Measurements from ENCODE around the gene CITED2.

Gene CITED2

GRCh38 chr6:139346392-139346791 lies 28.1 kb downstream of the CITED2 start:
- no peak for TF ChIP-seq CEBPB (IDR thresholded peaks at IDR 0.05)
- no peak for TF ChIP-seq EGR1 (IDR thresholded peaks at IDR 0.05)
- no peak for TF ChIP-seq REST (IDR thresholded peaks at IDR 0.05; ENCODE audit: low read depth)
- TF ChIP-seq EP300 (IDR thresholded peaks at IDR 0.05; ENCODE audit: borderline replicate concordance), result no peak
- no peak for TF ChIP-seq MAX (IDR thresholded peaks at IDR 0.05)
- no peak for TF ChIP-seq RAD21 (IDR thresholded peaks at IDR 0.05; ENCODE audit: low read depth)
- TF ChIP-seq TEAD4 (IDR thresholded peaks at IDR 0.05), result no peak
- TF ChIP-seq FOXM1 (IDR thresholded peaks at IDR 0.05; ENCODE audit: borderline replicate concordance, low read depth), result no peak
- no peak for TF ChIP-seq CREB1 (IDR thresholded peaks at IDR 0.05; ENCODE audit: low read depth)

GRCh38 chr6:139344186-139344963 lies 30.1 kb downstream of the CITED2 start:
- TF ChIP-seq REST (IDR thresholded peaks at IDR 0.05; ENCODE audit: low read depth) (no peak), TEAD4 (IDR thresholded peaks at IDR 0.05) (no peak), EP300 (IDR thresholded peaks at IDR 0.05; ENCODE audit: borderline replicate concordance) (no peak), ZBTB7A (IDR thresholded peaks at IDR 0.05; ENCODE audit: low read depth) (no peak), RAD21 (IDR thresholded peaks at IDR 0.05; ENCODE audit: low read depth) (no peak)

GRCh38 chr6:139343052-139343750 lies 31.2 kb downstream of the CITED2 start:
- TF ChIP-seq ZBTB7A (IDR thresholded peaks at IDR 0.05; ENCODE audit: low read depth) (no peak), REST (IDR thresholded peaks at IDR 0.05; ENCODE audit: low read depth) (no peak), YY1 (IDR thresholded peaks at IDR 0.05; ENCODE audit: low read depth) (no peak), EGR1 (IDR thresholded peaks at IDR 0.05) (no peak), RAD21 (IDR thresholded peaks at IDR 0.05; ENCODE audit: low read depth) (no peak), CREB1 (IDR thresholded peaks at IDR 0.05; ENCODE audit: low read depth) (no peak), CEBPB (IDR thresholded peaks at IDR 0.05) (no peak), NFIC (IDR thresholded peaks at IDR 0.05) (no peak), MAX (IDR thresholded peaks at IDR 0.05) (no peak), USF1 (IDR thresholded peaks at IDR 0.05) (no peak), FOXM1 (IDR thresholded peaks at IDR 0.05; ENCODE audit: borderline replicate concordance, low read depth) (no peak), EP300 (IDR thresholded peaks at IDR 0.05; ENCODE audit: borderline replicate concordance) (no peak), TEAD4 (IDR thresholded peaks at IDR 0.05) (no peak), TCF12 (IDR thresholded peaks at IDR 0.05; ENCODE audit: low read depth) (no peak), TAF1 (IDR thresholded peaks at IDR 0.05; ENCODE audit: low read depth) (no peak)

- TF ChIP-seq CREB1 (IDR thresholded peaks at IDR 0.05; ENCODE audit: low read depth), result no peak
Observed at GRCh38 chr6:139341060-139341459, 33.4 kb downstream of the CITED2 start.

- no peak for TF ChIP-seq MAX (IDR thresholded peaks at IDR 0.05)
- TF ChIP-seq EP300 (IDR thresholded peaks at IDR 0.05; ENCODE audit: borderline replicate concordance), result no peak
- TF ChIP-seq TAF1 (IDR thresholded peaks at IDR 0.05; ENCODE audit: low read depth), result no peak
Observed at GRCh38 chr6:139338795-139339194, 35.7 kb downstream of the CITED2 start.

Measured in Ishikawa (cell line).